ENCODE data around the gene CSE1L.
"Not testable (repeated sequence)": the region's sequence is repeated elsewhere in the genome, so short reads cannot be mapped to it uniquely, and the experiment has no call there.

Gene CSE1L

DNA sequence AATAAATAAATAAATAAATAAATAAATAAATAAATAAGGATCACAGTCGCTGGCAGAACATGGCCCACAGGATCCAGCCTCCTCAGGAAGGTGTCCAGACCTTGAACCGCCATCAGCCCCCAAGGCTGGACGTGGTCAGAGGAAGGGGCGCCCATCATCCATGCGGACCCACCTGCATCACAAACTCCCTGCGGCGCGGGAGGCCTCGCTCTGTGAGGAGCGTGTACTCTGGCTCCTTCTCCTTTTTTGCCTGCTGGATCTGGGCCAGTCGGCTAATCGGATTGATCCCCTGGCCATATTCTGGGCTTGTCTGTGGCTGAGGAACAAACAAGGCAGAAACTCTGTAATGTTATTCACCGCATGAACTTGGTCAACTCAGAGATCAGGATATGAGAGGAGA is 76.8 kb downstream of the CSE1L start:
- in situ Hi-C loops (cut with MboI; ENCODE audit: low sequenced_read_pairs): no loop called here

DNA sequence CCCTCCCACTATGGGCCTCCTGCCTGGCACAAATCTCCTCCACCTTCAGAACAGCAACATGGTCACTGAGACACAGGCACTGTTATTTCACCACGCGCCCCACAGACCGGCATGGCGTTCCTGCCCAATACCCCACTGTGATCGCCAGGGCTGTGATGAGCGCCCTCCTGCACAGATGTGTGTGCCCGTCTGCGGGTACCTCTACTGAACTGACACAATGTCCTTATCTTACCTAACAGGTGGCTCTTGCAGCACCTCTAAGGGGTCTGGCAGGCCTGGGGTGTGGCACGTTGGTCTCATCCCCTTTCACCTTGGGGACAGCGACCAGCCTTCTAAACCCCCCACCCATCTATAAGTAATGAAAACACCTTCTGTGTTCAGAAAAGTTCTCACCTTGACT is 77.9 kb downstream of the CSE1L start:
- in situ Hi-C loops (cut with MboI; ENCODE audit: low sequenced_read_pairs): no loop called here

GRCh38 chr20:49132995-49133478 is 86.9 kb downstream of the CSE1L start:
- in situ Hi-C loops (cut with MboI; ENCODE audit: low sequenced_read_pairs): no loop called here

DNA sequence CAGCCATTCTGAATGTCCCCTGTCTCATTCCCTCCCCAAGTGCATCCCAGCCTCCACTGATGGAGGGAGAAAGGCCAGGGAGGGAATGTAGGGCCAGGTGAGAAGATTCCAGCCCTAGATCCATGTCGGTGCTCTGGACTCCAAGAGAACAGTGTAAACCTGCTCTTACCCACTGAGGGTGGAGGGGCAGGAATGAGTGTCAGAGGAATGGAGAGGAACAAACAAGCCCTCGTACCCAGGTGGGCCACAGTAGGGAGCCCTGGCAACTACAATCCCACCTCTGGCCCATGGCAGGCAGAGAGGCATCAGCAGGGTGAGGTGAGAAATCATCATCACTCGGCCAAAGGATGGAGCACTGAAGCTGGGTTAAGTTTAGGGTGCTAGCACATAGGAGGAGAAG is 87.5 kb downstream of the CSE1L start:
- in situ Hi-C loops (cut with MboI; ENCODE audit: low sequenced_read_pairs): no loop called here

DNA sequence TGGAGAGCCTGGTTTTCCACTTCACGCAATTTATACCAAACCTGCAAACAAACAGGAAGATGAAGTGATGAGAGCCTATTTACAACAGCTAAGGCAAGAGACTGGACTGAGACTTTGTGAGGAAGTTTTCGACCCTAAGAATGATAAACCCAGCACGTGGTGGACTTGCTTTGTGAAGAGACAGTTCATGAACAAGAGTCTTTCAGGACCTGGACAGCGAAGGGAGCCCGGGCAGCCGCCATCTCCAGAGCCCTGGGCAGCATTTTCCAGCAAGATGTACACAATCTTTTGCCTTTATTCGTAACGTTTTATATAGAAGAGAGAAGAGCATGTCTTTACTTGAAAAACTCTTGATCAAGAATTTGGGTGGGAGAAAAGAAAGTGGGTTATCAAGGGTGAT is 88.7 kb downstream of the CSE1L start:
- in situ Hi-C loops (cut with MboI; ENCODE audit: low sequenced_read_pairs): not testable (repeated sequence)

DNA sequence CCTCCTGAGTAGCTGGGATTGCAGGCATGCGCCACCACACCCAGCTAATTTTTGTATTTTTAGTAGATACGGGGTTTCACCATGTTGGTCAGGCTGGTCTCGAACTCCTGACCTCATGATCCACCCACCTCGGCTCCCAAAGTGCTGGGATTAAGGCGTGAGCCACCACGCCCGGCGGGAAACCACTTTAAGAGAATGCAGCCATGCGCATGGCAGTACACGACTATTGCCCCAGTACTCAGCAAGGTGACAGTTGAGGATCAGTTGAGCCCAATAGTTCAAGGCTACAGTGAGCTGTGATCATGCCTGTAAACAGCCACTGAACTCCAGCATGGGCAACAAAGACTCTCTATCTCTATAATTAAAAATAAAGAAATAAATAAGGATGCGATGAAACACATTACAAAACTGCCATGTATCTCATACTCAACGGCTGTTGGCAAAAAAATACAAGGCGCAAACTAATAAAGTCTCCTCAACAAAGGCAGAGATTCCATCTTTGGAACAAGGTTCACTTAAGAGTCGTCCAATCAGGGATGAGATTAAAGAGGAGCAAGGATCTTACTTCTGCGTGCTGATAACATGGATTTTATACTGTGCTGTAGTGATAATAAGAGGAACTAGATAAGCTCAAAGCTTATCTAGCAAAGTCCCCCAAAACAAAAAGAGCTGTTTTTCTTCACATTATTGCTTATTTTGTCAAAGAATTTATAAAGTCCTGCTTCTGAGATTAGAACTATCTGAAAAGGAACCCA is 90.9 kb downstream of the CSE1L start:
- in situ Hi-C loops (cut with MboI; ENCODE audit: low sequenced_read_pairs): no loop called here

DNA sequence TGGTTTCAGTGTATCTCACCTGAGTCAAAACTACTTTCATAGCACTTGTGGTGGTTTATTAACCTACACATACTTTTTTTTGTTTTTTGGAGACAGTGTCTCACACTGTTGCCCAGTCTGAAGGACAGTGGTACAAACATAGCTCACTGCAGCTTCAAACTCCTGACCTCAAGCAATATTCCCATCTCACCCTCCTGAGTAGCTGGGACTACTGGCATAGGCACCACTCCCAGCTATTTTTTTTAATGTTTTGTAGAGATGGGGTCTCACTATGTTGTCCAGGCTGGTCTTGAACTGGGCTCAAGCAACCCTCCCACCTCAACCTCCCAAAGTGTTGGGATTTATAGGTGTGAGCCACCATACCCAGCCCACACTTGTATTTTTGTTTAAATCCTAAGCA is 92.3 kb downstream of the CSE1L start:
- in situ Hi-C loops (cut with MboI; ENCODE audit: low sequenced_read_pairs): no loop called here

DNA sequence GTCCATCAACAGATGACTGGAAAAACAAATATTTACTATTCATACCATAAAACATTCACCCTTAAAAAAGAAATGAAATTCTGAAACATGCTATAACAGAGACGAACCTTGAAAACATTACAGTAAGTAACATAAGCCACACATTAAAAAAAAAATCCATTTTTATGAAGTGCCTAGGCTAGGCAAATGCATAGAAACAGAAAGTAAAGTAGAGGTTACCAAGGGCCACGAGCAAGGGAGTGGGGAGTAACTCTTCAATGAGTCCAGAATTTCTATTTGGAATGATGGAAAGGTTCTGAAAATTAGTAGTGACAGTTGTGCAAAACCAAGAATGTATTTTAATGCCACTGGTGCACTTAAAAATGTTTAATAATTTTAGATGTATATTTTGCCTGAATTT is 94.3 kb downstream of the CSE1L start:
- in situ Hi-C loops (cut with MboI; ENCODE audit: low sequenced_read_pairs): no loop called here

- in situ Hi-C loops (cut with MboI; ENCODE audit: low sequenced_read_pairs): no loop called here
These were observed 94.7 kb downstream of the CSE1L start for GRCh38 chr20:49140834-49141233.

Data from hTERT RPE-1 (cell line).